AG04450 (cell line): Measurements from ENCODE around the gene OR2S2. TPM values are rescaled to one million over a fixed set of nuclear protein-coding genes. Genes with fewer than 3 reads are reported as not detected.

ENCODE experiments used
- CTCF ChIA-PET: fragments of 300-600, 350-600 bp; formaldehyde crosslinking; extraction: SDS; loops from one replicate; lab custom pipeline; 2022; ENCODE audit warnings: antibody characterized with exemption, inconsistent platforms; lab: Charles Lee
- POLR2A ChIA-PET: fragments of 350-600 bp; formaldehyde crosslinking; extraction: SDS; loops from one replicate; lab custom pipeline; 2021; ENCODE audit warnings: antibody characterized with exemption, inconsistent platforms; lab: Yijun Ruan, JAX
- DNase-seq: peaks from one replicate; pipeline ENCODE4 v3.0.0-alpha.2; 2011; ENCODE audit warnings: low read depth, low spot score
- H3K27ac ChIP-seq: one replicate; pipeline ENCODE4 v1.5.1; 2012; ENCODE audit warnings: low read depth, low read length, control low read depth
- H3K27me3 ChIP-seq: one replicate; pipeline ENCODE4 v1.6.0; 2012; ENCODE audit warnings: low read length; ENCODE audit not compliant: control insufficient read depth, insufficient read depth
- H3K4me3 ChIP-seq: 2 replicates; pipeline ENCODE4 v1.5.1; 2011; ENCODE audit warnings: mild to moderate bottlenecking, low read depth, low read length, control low read depth
- H3K9me3 ChIP-seq: 2 replicates; pipeline ENCODE4 v1.5.1; 2012; ENCODE audit warnings: low read length; ENCODE audit not compliant: control insufficient read depth, insufficient read depth
- polyA plus RNA-seq: library from polyadenylated mRNA; depleted of rRNA; stranded (reverse); fragments of >200 nt; gene quantifications from 2 replicates; pipeline ENCODE4 v1.2.3, GENCODE V29; 2011
- TF ChIP-seq, protein P1 (sequence below): IDR thresholded peaks from 2 replicates; pipeline ENCODE4 v1.5.1; 2011; ENCODE audit warnings: low read depth, low read length, control low read depth, inconsistent platforms

OR2S2 gene
- polyA plus RNA-seq, 1 experiment: 0.46 TPM

DNA sequence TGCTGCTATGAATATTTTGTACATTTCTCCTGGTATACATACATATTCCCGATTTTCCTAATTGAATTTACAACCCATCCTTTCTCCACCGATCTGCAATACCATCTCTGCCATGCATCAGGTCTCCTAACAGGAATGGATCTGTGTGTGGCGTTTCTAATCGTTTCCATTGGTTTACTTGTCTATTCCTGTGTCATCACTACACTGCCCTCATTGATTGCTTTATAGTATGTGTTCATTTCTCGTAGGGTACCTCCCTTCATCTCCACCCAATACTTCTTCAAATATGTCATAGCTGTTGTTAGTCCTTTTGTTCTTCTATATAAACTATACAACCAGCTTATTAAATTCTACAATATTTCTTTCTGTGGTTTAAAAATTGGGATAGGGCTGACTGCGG lies 7.1 kb upstream of the OR2S2 start:
- TF ChIP-seq, protein P1, sequence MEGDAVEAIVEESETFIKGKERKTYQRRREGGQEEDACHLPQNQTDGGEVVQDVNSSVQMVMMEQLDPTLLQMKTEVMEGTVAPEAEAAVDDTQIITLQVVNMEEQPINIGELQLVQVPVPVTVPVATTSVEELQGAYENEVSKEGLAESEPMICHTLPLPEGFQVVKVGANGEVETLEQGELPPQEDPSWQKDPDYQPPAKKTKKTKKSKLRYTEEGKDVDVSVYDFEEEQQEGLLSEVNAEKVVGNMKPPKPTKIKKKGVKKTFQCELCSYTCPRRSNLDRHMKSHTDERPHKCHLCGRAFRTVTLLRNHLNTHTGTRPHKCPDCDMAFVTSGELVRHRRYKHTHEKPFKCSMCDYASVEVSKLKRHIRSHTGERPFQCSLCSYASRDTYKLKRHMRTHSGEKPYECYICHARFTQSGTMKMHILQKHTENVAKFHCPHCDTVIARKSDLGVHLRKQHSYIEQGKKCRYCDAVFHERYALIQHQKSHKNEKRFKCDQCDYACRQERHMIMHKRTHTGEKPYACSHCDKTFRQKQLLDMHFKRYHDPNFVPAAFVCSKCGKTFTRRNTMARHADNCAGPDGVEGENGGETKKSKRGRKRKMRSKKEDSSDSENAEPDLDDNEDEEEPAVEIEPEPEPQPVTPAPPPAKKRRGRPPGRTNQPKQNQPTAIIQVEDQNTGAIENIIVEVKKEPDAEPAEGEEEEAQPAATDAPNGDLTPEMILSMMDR: no peak
- no peak overlapping the region for H3K4me3 ChIP-seq
- no peaks in the 10 kb centered on the region for H3K27me3 ChIP-seq
- ChIA-PET CTCF (interaction anchor here (0.9 to 2.7 kb wide), 5 partner anchors 10 to 175 kb away, joined by 3 to 12 read pairs (median 6); no protein-coding TSS in a partner anchor), POLR2A (no interaction called here)
- no peaks in the 10 kb centered on the region for H3K9me3 ChIP-seq
- no peak overlapping the region for H3K27ac ChIP-seq
- DNase-seq: no peak

DNA sequence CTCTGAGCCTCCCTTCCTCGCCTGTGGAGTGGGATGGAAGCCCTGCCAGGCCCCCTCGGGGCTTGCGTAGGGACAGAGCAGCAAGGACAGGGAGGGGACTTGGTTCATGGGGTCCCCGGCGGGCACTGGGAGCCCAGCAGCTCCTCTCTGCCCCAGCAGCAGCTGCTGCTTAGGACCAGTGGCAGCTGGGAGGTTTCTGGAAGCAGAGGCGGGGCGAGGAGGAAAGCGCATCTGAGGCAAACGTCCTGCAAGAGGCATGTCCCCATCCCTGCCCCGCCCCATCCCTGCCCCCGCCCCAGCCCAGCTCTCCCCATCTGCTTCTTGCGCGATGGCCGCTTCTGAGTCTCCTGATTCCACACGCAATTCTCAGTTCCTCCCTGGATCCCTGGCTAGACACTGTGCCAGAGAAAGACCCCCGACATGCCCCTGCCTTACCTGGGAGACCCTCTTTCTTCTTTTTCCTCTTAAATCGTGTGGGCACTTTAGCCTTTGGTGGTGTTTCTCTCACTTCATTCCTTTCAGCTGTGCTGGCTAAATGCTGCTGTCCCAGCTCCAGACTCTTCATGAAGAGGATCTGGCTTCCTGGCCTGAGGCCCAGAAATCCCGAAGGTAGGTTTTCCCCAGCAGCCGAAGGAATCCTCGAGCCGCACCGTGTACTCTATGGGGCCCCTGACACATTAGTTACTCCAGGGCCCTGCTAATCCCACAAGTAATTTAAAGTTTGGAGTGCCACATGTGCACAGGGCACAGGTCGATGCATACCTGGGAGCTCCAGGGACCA lies 4.4 kb upstream of the OR2S2 start:
- CTCF ChIA-PET: interaction anchor here (1.7 to 4.9 kb wide), 2 partner anchors 8 to 46 kb away, joined by 5 to 28 read pairs; no protein-coding TSS in a partner anchor
- Histone ChIP-seq H3K4me3 (peak overlapping the region; percentile 38), H3K27me3 (no peaks in the 10 kb centered on the region), H3K27ac (peak overlapping the region; percentile 71), H3K9me3 (no peaks in the 10 kb centered on the region)
- peak; percentile 49 for DNase-seq
- TF ChIP-seq, protein P1: no peak
- POLR2A ChIA-PET: interaction anchor here (1.6 kb wide), 1 partner anchor 228 kb away, joined by 6 read pairs; the partner anchor contains the start of gene CLTA

DNA sequence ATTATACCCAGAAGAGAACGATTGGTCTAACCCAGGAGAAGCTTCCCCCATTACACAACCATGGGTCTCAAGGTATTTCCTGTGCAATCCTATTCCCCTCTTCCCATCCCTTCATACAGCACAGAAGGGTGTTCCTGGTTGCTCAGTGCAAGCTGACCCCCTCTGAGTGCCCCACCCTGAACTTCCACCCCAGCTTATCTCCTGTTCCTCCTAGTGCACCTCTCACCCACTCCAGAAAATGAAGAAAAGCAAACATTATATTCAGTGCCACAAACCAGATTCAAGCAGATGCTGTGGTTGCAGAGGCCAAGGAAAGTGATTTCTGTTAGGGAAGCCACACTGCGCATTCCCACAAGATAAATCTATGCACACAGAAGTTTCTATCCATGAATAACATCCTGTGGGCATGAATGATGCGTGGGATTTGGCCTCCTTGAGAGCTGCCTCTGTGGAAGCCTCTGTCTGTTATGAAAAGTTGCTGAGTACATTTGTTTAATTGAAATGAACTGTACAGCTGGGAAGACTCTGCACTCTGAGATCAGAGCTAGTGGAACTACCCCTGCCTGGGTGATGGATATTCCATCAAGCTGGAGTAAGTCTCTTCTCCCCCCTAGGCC lies 2.2 kb upstream of the OR2S2 start:
- H3K27ac ChIP-seq: peak overlapping the region; percentile 83
- H3K4me3 ChIP-seq: no peak overlapping the region
- peak; percentile 78 for DNase-seq
- ChIA-PET CTCF (interaction anchor here (1.0 to 4.9 kb wide), 7 partner anchors 14 to 230 kb away, joined by 3 to 33 read pairs (median 5); partner anchors contain the start of gene CLTA), POLR2A (interaction anchor here (0.6 to 2.5 kb wide), 8 partner anchors 29 to 441 kb away, joined by 3 to 7 read pairs (median 4); no protein-coding TSS in a partner anchor)
- H3K27me3 ChIP-seq: no peaks in the 10 kb centered on the region
- TF ChIP-seq, protein P1: no peak
- H3K9me3 ChIP-seq: no peaks in the 10 kb centered on the region

DNA sequence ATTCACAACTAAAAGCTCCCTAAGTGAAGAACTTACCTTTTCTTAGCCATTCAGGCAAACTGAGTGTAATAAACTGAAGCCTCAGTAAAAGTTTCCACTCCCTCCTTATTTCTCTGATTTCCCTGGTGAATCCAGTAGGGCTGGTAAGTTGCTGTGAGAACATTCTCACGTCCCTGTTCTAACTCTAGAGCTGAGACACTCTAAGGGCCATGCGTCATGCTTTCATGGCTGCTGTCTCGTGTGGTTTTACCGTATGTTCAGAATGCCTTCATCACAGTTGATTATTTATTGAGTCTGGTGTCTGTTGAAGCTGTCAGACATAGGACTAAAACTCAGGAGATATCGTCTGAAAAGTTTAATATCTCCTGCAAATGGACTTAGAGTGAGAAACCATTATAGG lies 1.3 kb downstream of the OR2S2 start:
- CTCF ChIA-PET: interaction anchor here (0.6 to 4.0 kb wide), 9 partner anchors 11 to 372 kb away, joined by 3 to 61 read pairs (median 4); no protein-coding TSS in a partner anchor
- no peak overlapping the region for H3K27ac ChIP-seq
- no peak overlapping the region for H3K4me3 ChIP-seq
- no peaks in the 10 kb centered on the region for H3K27me3 ChIP-seq
- DNase-seq: no peak
- POLR2A ChIA-PET: interaction anchor here (0.7 kb wide), 2 partner anchors 67 to 113 kb away, joined by 4 to 5 read pairs; no protein-coding TSS in a partner anchor
- no peaks in the 10 kb centered on the region for H3K9me3 ChIP-seq
- TF ChIP-seq, protein P1: no peak
